Measurements from ENCODE around the gene MERTK. TPM values are rescaled to one million over a fixed set of nuclear protein-coding genes. Genes with fewer than 3 reads are reported as not detected.
A peak's percentile ranks its signal among the peaks of the same experiment; 100 is the strongest.

MERTK gene
- total RNA-seq, 1 experiment from 2014 or later = 18.4 TPM

GRCh38 chr2:112031473-112032223 is 133.2 kb downstream of the MERTK start:
- Histone ChIP-seq H3K4me1 (ENCODE audit: insufficient read depth, low read length, poor library complexity, severe bottlenecking) (peaks cover 26% of the 10 kb centered on the region), H3K27ac (ENCODE audit: low read depth, low read length, poor library complexity, severe bottlenecking) (peak overlapping the region; percentile 74), H3K27me3 (replicated peaks; ENCODE audit: insufficient read depth, low read depth, low read length, poor library complexity) (no peaks in the 10 kb centered on the region), H3K4me3 (ENCODE audit: low read depth, low read length, poor library complexity, severe bottlenecking) (no peak overlapping the region), H3K9me3 (ENCODE audit: low read depth, low read length, poor library complexity, severe bottlenecking) (peaks cover 6% of the 10 kb centered on the region), H3K36me3 (ENCODE audit: insufficient read depth, low read length, poor library complexity, severe bottlenecking) (no peaks in the 10 kb centered on the region)
- BruUV-seq (replicated peaks) = no TSS peak
- intact Hi-C loops (cut with micrococcal nuclease; ENCODE audit: unreplicated experiment) = no loop called here
- CTCF ChIA-PET = no interaction called here
- TF ChIP-seq CTCF (conservative IDR thresholded peaks at IDR 0.05; ENCODE audit: low read depth, low read length) = no peak
- no peak for TF ChIP-seq EZH2 (IDR thresholded peaks at IDR 0.05; ENCODE audit: borderline replicate concordance, low read depth, low read length, poor library complexity, severe bottlenecking)
- POLR2A ChIA-PET (ENCODE audit: low non-redundant PET) = no interaction called here
- peak; percentile 52 for DNase-seq (ENCODE audit: low spot score)

- CTCF ChIA-PET = no interaction called here
- H3K27me3 ChIP-seq (replicated peaks; ENCODE audit: insufficient read depth, low read depth, low read length, poor library complexity) = no peaks in the 10 kb centered on the region
- POLR2A ChIA-PET (ENCODE audit: low non-redundant PET) = no interaction called here
- no peak overlapping the region for H3K4me3 ChIP-seq (ENCODE audit: low read depth, low read length, poor library complexity, severe bottlenecking)
- peaks cover 8% of the 10 kb centered on the region for H3K9me3 ChIP-seq (ENCODE audit: low read depth, low read length, poor library complexity, severe bottlenecking)
- peak overlapping the region; percentile 74 for H3K27ac ChIP-seq (ENCODE audit: low read depth, low read length, poor library complexity, severe bottlenecking)
- intact Hi-C loops (cut with micrococcal nuclease; ENCODE audit: unreplicated experiment) = no loop called here
- no peak for DNase-seq (ENCODE audit: low spot score)
- H3K4me1 ChIP-seq (ENCODE audit: insufficient read depth, low read length, poor library complexity, severe bottlenecking) = peaks cover 25% of the 10 kb centered on the region
- BruUV-seq (replicated peaks) = no TSS peak
- TF ChIP-seq CTCF (conservative IDR thresholded peaks at IDR 0.05; ENCODE audit: low read depth, low read length) (no peak), EZH2 (IDR thresholded peaks at IDR 0.05; ENCODE audit: borderline replicate concordance, low read depth, low read length, poor library complexity, severe bottlenecking) (no peak)
- H3K36me3 ChIP-seq (ENCODE audit: insufficient read depth, low read length, poor library complexity, severe bottlenecking) = no peaks in the 10 kb centered on the region
Observed at GRCh38 chr2:112032224-112032586, 133.8 kb downstream of the MERTK start.

GRCh38 chr2:112032689-112033465 is 134.5 kb downstream of the MERTK start:
- H3K9me3 ChIP-seq (ENCODE audit: low read depth, low read length, poor library complexity, severe bottlenecking) = peaks cover 12% of the 10 kb centered on the region
- DNase-seq (ENCODE audit: low spot score) = peak; percentile 43
- no peaks in the 10 kb centered on the region for H3K36me3 ChIP-seq (ENCODE audit: insufficient read depth, low read length, poor library complexity, severe bottlenecking)
- H3K27me3 ChIP-seq (replicated peaks; ENCODE audit: insufficient read depth, low read depth, low read length, poor library complexity) = no peaks in the 10 kb centered on the region
- POLR2A ChIA-PET (ENCODE audit: low non-redundant PET) = no interaction called here
- peaks cover 25% of the 10 kb centered on the region for H3K4me1 ChIP-seq (ENCODE audit: insufficient read depth, low read length, poor library complexity, severe bottlenecking)
- intact Hi-C loops (cut with micrococcal nuclease; ENCODE audit: unreplicated experiment) = no loop called here
- BruUV-seq (replicated peaks) = no TSS peak
- no peak overlapping the region for H3K4me3 ChIP-seq (ENCODE audit: low read depth, low read length, poor library complexity, severe bottlenecking)
- peak overlapping the region; percentile 74 for H3K27ac ChIP-seq (ENCODE audit: low read depth, low read length, poor library complexity, severe bottlenecking)
- CTCF ChIA-PET = no interaction called here
- TF ChIP-seq EZH2 (IDR thresholded peaks at IDR 0.05; ENCODE audit: borderline replicate concordance, low read depth, low read length, poor library complexity, severe bottlenecking) (no peak), CTCF (conservative IDR thresholded peaks at IDR 0.05; ENCODE audit: low read depth, low read length) (peak; percentile 32; the same call in 1 of the 2 replicates)

Measured in A673 (cell line).